HL-60/S4 treated with phorbol 12-myristate 13-acetate at 8.2 ng/mL for 4 days and 3 days (cell line): ENCODE data around the gene VPS26A.

ENCODE experiments used
- in situ Hi-C: fragments of 300-500 bp; cut with MboI; formaldehyde crosslinking; loops from 2 replicates; pipeline ENCODE4 v1.15.0; 2022; ENCODE audit warnings: low sequenced_read_pairs

Gene VPS26A

DNA sequence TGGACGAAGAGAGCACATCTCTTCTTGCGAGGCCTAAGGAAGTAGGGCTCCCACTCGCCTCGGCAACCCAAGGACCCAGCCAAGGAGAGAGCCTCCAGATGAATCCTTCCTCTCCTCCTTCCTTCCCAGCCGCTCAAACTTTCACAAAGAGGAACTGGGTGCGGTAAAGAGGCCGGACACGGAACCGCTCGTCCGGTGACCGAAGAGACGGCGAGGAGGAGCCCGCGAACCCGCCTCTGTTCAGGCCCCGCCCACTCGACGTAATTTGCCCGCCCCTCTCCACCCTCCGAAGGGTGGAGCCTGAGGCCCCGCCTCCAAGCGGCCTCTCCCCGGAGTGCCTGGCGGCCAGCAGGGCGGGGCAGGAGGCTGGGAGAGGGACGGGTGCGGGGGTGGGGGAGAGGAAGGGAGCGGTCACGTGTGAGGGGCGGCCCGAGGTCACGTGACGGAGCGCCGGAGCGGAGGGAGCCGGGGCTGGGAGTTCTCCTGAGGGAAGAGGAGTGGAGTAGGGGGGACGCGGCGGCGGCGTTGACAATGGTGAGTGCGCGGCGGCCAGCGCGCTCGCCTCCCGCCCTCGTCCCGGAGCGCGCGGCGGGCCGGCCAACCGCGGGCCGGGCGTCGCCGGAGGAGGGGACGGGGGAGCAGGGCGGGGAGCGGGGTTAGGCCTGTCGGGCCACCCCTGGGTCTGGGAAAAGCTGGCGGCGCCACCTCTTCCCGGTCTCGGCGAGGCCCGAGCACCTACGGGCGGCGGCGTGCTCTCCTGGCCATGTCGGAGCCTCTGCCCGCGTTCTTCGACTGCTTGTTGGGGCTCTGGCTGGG, at the start of gene VPS26A:
Gene VPS26A, plus strand, starts transcription at position 432 of the 816 bp plus-strand sequence. Its CDS starts 100 bp downstream, at position 532.
- in situ Hi-C loops = no loop called here

DNA sequence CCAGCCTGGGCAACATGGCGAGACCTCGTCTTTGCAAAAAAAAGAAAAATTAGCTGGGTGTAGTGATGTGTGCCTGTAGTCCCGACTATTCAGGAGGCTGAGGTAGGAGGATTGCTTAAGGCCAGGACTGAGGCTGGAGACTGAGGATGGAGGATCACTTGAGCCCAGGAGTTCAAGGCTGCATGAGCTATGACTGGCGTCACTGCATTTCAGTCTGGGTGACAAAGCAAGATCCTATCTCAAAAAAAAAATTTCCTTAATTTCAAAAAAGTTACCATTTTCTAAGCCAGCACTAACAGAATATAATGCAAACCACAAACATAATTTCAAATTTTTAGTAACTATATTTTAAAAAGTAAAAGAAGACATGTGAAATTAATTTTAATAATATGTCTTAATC, 49.4 kb upstream of the VPS26A start:
- in situ Hi-C loops = no loop called here

GRCh38 chr10:69075431-69075830, 48.5 kb upstream of the VPS26A start:
- in situ Hi-C loops = no loop called here

DNA sequence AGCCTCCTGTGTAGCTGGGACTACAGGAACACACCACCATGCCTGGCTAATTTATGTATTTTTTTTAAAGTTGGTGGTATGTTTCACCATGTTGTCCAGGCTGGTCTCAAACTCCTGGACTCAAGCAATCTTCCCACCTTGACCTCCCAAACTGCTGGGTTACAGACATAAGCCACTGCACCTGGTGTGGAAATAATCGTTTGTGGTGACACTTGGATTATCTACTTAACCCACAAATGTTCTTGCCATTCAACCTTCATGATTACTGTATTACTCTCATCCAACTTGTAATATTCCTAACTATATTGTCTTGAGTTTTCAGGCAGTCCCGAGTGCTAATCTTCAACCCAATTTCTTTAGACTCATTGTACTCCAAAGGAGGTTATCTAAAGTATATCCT, 45.7 kb upstream of the VPS26A start:
- in situ Hi-C loops = no loop called here

DNA sequence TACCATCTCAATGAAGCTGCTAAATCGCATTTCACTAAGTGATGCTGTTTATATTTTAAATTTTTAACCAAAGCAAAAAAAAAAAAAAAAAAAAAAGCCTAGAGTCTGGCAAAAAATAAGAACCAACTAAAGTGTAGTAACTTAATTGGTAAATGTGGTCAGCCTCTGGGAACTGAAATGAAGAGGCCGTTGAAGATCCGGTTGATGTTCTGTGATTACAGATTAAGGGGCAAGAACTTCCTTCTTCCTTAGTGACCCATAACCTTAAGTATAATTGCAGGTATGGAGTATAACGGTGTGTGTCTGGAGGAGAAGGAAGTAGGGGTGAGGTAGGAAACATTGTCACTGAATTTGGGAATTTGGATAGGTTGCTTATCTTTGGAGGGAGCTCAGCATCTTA, 43.8 kb upstream of the VPS26A start:
- in situ Hi-C loops = no loop called here

DNA sequence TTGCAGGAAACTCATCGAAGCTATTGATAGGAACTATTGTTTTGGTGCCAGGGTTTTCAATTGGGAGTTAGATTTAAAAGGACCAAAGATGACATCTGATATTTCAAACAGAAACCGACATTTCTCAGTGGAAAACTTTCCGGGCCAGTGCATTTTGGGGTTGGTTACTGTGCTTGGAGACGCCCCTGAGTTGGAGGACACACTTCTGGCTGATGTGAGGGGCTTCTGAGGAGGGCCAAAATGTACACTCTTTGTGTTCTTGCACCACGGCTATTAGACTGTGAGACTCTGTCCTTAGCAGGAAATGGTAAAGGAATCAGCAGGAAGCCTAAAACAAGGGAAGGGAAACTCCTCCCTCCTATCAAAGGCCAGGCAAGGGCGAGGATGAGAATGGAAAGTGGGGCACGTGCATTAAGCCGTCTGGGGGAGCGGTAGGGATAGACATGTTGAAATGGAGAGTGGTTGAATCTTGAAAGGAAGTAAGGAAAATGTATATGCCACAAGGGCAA, 37.9 kb upstream of the VPS26A start:
- in situ Hi-C loops = no loop called here

DNA sequence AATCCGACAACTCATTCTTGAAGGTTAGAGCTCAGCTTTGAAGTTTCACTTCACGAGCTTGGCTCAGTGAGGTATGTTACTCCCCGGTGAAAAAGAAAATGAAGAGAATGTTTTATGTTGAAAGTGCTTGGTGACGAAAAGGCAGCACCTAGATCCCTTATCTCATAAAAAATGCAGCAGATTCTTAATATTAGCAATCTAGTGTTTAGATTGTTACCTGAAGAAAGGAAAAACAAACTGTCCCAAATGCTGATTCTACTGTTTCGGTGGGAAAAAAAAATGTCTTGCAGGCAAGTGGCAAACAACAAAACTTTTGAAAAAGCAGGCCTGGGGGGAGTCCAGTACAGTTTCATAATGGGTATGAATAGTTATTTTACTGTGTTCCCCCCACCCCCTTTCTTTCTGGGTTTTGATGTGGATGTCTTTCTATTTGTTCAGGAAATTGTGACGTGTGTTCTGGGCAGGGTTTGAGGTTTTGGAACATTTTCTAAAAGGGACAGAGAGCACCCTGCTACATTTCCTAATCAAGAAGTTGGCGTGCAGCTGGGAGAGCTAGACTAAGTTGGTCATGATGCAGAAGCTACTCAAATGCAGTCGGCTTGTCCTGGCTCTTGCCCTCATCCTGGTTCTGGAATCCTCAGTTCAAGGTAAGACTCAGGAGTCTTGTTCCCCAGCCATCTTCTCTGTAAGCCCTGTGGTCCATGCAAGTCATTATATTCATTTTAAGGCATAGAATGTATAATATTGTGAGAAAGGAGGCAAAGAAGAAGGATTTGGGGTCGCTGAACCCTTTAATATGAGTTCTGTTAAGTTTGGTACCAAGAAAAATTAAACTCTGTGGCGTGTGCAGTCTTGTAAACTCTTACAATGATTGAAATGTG, 36.1 kb upstream of the VPS26A start, which contains the start of gene SRGN:
Gene SRGN, plus strand, starts transcription at position 514 of the 881 bp plus-strand sequence. Its CDS starts 55 bp downstream, at position 569.
- in situ Hi-C loops = no loop called here

DNA sequence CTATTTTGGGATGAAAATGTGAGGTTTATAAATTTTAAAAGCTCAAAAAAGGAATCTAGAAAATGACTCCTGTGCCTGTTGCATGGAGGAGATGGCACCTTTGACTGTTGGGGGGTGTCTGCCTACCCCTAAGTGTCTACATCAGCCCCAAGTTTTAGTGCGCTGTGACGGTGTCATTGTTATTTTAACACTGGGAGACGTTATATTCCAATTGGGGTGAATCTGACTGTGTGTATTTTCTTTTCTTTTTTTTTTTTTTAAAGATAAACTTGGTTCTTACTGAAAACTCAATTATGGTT, 35.6 kb upstream of the VPS26A start:
- in situ Hi-C loops = no loop called here

DNA sequence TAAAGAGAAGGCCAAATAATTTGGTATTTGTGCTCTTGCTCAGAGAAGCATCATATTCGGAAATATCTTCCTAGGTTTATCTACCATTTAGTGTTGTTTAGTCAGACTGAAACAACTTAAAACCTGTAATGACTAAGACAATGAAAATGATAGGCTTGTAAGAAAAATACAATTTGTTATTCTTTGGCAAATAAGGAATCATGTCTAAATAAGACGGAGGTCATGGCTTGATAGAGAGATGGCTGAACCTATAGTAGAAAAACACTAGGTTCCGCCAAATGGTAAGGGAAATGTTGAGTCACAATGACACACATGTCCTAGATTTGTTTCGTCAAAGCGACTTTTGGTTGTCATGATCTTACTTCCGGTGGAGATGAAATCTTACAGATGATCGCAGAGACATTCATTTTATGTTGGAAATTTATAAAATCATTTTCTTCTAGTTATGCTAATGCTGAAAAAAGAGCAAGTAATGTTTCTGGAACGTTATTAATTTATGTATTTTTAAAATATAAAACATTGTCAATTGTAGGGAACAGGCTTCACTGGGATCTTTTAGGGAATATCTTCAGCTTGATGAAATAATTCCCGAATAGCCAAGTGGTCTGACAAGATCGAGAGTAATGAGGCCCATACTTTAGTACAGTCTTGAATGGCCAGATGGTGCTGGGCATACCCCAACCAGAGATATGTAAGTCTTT, 35.0 kb upstream of the VPS26A start:
- in situ Hi-C loops = no loop called here

DNA sequence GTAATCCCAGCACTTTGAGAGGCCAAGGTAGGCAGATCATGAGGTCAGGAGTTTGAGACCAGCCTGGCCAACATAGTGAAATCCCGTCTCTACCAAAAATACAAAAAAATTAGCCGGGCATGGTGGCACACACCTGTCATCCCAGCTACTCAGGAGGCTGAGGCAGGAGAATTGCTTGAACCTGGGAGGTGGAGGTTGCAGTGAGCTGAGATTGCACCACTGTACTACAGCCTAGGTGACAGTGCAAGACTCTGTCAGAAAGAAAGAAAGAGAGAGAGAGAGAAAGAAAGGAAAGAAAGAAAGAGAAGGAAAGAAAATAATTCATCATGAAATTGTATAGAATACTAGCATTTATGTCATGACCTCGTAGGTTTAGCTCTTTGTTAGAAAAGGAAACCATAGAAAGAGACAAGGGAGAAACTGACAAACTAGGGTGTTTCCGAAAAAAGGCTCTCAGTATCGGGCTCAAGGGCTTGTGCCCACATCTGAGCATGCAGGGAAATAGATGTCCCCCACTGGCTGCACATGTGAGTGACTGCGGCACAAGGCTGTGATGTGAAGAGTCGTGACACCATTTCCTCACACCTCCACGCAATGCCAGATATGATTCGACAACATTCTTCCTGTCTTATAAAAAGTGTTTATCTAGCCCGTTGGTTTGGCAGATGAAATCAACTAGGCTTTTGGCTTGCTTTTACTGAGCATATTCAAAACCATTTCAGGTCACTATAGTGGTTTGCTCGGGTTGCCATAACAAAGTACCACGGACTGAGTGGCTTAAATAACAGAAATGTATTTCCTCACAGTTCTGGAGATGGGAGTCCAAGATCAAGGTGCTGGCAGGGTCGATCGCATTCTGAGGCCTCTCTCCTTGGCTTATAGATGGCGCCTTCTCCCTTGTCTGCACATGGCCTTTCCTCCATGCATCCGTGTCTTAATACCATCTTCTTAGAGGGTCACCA, 34.1 kb upstream of the VPS26A start:
- in situ Hi-C loops = loop anchor here (10.0 kb wide), 1 partner anchor 75 kb away; no protein-coding TSS in a partner anchor

DNA sequence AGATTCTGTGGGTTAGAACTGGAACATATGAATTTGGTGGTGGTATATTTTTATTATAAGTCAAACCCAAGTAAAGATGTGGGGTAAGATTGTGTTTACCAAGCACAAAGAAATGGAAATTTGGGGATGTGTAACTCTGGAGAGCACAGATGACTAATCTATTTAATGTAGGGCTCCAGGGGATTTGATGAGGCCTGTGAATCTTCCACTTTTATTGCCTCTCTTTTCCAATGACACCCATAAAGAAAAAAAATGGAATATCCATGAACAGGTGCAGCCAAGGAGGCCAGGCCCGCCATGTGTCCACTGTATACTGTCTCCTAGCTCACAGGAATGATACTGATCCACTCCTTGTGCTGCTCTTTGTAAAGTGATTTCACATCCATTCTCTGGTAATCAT, 33.3 kb upstream of the VPS26A start:
- in situ Hi-C loops = loop anchor here (10.0 kb wide), 1 partner anchor 76 kb away; no protein-coding TSS in a partner anchor

- in situ Hi-C loops = loop anchor here (10.0 kb wide), 1 partner anchor 76 kb away; no protein-coding TSS in a partner anchor
Measured at GRCh38 chr10:69091143-69091651, 32.8 kb upstream of the VPS26A start.

- in situ Hi-C loops = loop anchor here (10.0 kb wide), 1 partner anchor 78 kb away; no protein-coding TSS in a partner anchor
Measured at GRCh38 chr10:69092959-69093850, 30.8 kb upstream of the VPS26A start.

- in situ Hi-C loops = loop anchor here (10.0 kb wide), 1 partner anchor 79 kb away; no protein-coding TSS in a partner anchor
Measured at GRCh38 chr10:69093933-69094332, 30.0 kb upstream of the VPS26A start.

GRCh38 chr10:69096045-69096444, 27.9 kb upstream of the VPS26A start:
- in situ Hi-C loops = loop anchor here (10.0 kb wide), 1 partner anchor 81 kb away; no protein-coding TSS in a partner anchor

DNA sequence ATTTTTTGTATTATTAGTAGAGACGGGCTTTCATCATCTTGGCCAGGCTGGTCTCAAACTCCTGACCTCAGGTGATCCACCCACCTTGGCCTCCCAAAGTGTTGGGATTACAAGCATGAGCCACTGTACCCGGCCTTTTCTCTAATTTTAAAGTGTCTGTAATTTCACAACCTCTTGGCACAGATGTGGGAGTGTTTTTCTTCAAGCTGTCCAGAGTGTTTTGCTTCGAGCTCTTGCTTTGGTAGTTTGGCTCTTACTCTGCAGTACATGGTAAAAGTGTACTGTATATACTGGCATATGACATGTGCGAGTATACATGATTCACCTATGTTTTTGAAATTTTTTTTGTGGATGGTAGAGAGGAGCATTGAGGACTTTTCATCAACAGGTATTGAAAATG, 26.2 kb upstream of the VPS26A start:
- in situ Hi-C loops = loop anchor here (10.0 kb wide), 1 partner anchor 83 kb away; no protein-coding TSS in a partner anchor

GRCh38 chr10:69100136-69100872, 23.7 kb upstream of the VPS26A start:
- in situ Hi-C loops = no loop called here
